Measurements from ENCODE around the gene MAN2A2.

The MAN2A2 gene

GRCh38 chr15:90917569-90917968 lies 14.5 kb downstream of the MAN2A2 start:
- H3K4me2 ChIP-seq (ENCODE audit: low read length, poor library complexity, severe bottlenecking), result no peak overlapping the region
- peaks cover 17% of the 10 kb centered on the region for H3K4me1 ChIP-seq (ENCODE audit: control insufficient read depth, insufficient read depth, low read depth, low read length)
- no peak for DNase-seq
- no peak overlapping the region for H2AK5ac ChIP-seq (ENCODE audit: low read length, severe bottlenecking)
- no peak overlapping the region for H2BK5ac ChIP-seq (ENCODE audit: low read depth, low read length, poor library complexity, severe bottlenecking)
- H3K18ac ChIP-seq (ENCODE audit: low read depth in 1 of 2, low read length in 2 of 2), result no peak overlapping the region
- no peak overlapping the region for H3K4ac ChIP-seq (ENCODE audit: low read depth in 1 of 2, low read length in 2 of 2)
- H3K4me3 ChIP-seq (ENCODE audit: insufficient read depth in 1 of 2, low read depth in 1 of 2, low read length in 2 of 2), result no peak overlapping the region
- H3K27ac ChIP-seq (ENCODE audit: low read length, poor library complexity, severe bottlenecking), result no peak overlapping the region
- H2BK12ac ChIP-seq (ENCODE audit: low read length in 2 of 2), result peak overlapping the region in 1 of 2 experiments; percentile 9
- H2BK15ac ChIP-seq (ENCODE audit: low read depth, poor library complexity, severe bottlenecking), result no peak overlapping the region
- H3K36me3 ChIP-seq (ENCODE audit: control insufficient read depth in 1 of 2, insufficient read depth in 2 of 2, low read depth in 1 of 2, low read length in 2 of 2), result peaks cover 56 to 86% of the 10 kb centered on the region in 2 experiments
- H3K9ac ChIP-seq (ENCODE audit: low read length), result no peak overlapping the region
- H3K9me3 ChIP-seq (ENCODE audit: control insufficient read depth, low read length), result no peaks in the 10 kb centered on the region
- H3K14ac ChIP-seq (ENCODE audit: low read length in 2 of 2), result no peak overlapping the region
- no peak overlapping the region for H2BK120ac ChIP-seq (ENCODE audit: low read depth, low read length)
- no peak overlapping the region for H2AFZ ChIP-seq (ENCODE audit: low read depth, low read length)
- no peak overlapping the region for H3K23ac ChIP-seq (ENCODE audit: low read length in 2 of 2)
- no peaks in the 10 kb centered on the region for H3K27me3 ChIP-seq (ENCODE audit: control insufficient read depth in 1 of 2, insufficient read depth in 1 of 2, low read length in 2 of 2)
- WGBS, result 98% methylated on average over 12 of the region's 12 CpGs
- H4K91ac ChIP-seq (ENCODE audit: low read length), result no peak overlapping the region
- no peak overlapping the region for H4K8ac ChIP-seq (ENCODE audit: low read length)
- H3K79me1 ChIP-seq (replicated peaks; ENCODE audit: low read length, poor library complexity, severe bottlenecking), result no peaks in the 10 kb centered on the region

- H3K4me2 ChIP-seq (ENCODE audit: low read length, poor library complexity, severe bottlenecking), result no peak overlapping the region
- H3K9me3 ChIP-seq (ENCODE audit: control insufficient read depth, low read length), result no peaks in the 10 kb centered on the region
- no peak overlapping the region for H2BK15ac ChIP-seq (ENCODE audit: low read depth, poor library complexity, severe bottlenecking)
- no peaks in the 10 kb centered on the region for H3K27me3 ChIP-seq (ENCODE audit: control insufficient read depth in 1 of 2, insufficient read depth in 1 of 2, low read length in 2 of 2)
- no peak overlapping the region for H2AFZ ChIP-seq (ENCODE audit: low read depth, low read length)
- WGBS, result 93% methylated on average over 23 of the region's 23 CpGs
- no peak overlapping the region for H2BK120ac ChIP-seq (ENCODE audit: low read depth, low read length)
- peaks cover 50 to 80% of the 10 kb centered on the region in 2 experiments for H3K36me3 ChIP-seq (ENCODE audit: control insufficient read depth in 1 of 2, insufficient read depth in 2 of 2, low read depth in 1 of 2, low read length in 2 of 2)
- H3K4ac ChIP-seq (ENCODE audit: low read depth in 1 of 2, low read length in 2 of 2), result no peak overlapping the region
- no peak overlapping the region for H3K9ac ChIP-seq (ENCODE audit: low read length)
- no peaks in the 10 kb centered on the region for H3K79me1 ChIP-seq (replicated peaks; ENCODE audit: low read length, poor library complexity, severe bottlenecking)
- H3K18ac ChIP-seq (ENCODE audit: low read depth in 1 of 2, low read length in 2 of 2), result no peak overlapping the region
- peaks cover 17% of the 10 kb centered on the region for H3K4me1 ChIP-seq (ENCODE audit: control insufficient read depth, insufficient read depth, low read depth, low read length)
- no peak overlapping the region for H3K14ac ChIP-seq (ENCODE audit: low read length in 2 of 2)
- no peak overlapping the region for H3K23ac ChIP-seq (ENCODE audit: low read length in 2 of 2)
- no peak overlapping the region for H3K4me3 ChIP-seq (ENCODE audit: insufficient read depth in 1 of 2, low read depth in 1 of 2, low read length in 2 of 2)
- H3K27ac ChIP-seq (ENCODE audit: low read length, poor library complexity, severe bottlenecking), result no peak overlapping the region
- no peak overlapping the region for H2BK5ac ChIP-seq (ENCODE audit: low read depth, low read length, poor library complexity, severe bottlenecking)
- H4K91ac ChIP-seq (ENCODE audit: low read length), result peak overlapping the region; percentile 25
- DNase-seq, result no peak
- no peak overlapping the region for H2AK5ac ChIP-seq (ENCODE audit: low read length, severe bottlenecking)
- H4K8ac ChIP-seq (ENCODE audit: low read length), result peak overlapping the region; percentile 4
- no peak overlapping the region for H2BK12ac ChIP-seq (ENCODE audit: low read length in 2 of 2)
Measured at GRCh38 chr15:90918034-90918788, 15.1 kb downstream of the MAN2A2 start.

GRCh38 chr15:90918835-90919234 lies 15.7 kb downstream of the MAN2A2 start:
- H3K4me1 ChIP-seq (ENCODE audit: control insufficient read depth, insufficient read depth, low read depth, low read length), result peaks cover 17% of the 10 kb centered on the region
- no peak overlapping the region for H2AK5ac ChIP-seq (ENCODE audit: low read length, severe bottlenecking)
- H3K36me3 ChIP-seq (ENCODE audit: control insufficient read depth in 1 of 2, insufficient read depth in 2 of 2, low read depth in 1 of 2, low read length in 2 of 2), result peaks cover 44 to 73% of the 10 kb centered on the region in 2 experiments
- H3K4me3 ChIP-seq (ENCODE audit: insufficient read depth in 1 of 2, low read depth in 1 of 2, low read length in 2 of 2), result no peak overlapping the region
- H3K23ac ChIP-seq (ENCODE audit: low read length in 2 of 2), result no peak overlapping the region
- no peak overlapping the region for H2BK120ac ChIP-seq (ENCODE audit: low read depth, low read length)
- H4K91ac ChIP-seq (ENCODE audit: low read length), result no peak overlapping the region
- H2AFZ ChIP-seq (ENCODE audit: low read depth, low read length), result no peak overlapping the region
- H2BK12ac ChIP-seq (ENCODE audit: low read length in 2 of 2), result no peak overlapping the region
- no peaks in the 10 kb centered on the region for H3K27me3 ChIP-seq (ENCODE audit: control insufficient read depth in 1 of 2, insufficient read depth in 1 of 2, low read length in 2 of 2)
- H3K27ac ChIP-seq (ENCODE audit: low read length, poor library complexity, severe bottlenecking), result no peak overlapping the region
- H4K8ac ChIP-seq (ENCODE audit: low read length), result no peak overlapping the region
- no peak overlapping the region for H3K9ac ChIP-seq (ENCODE audit: low read length)
- H3K9me3 ChIP-seq (ENCODE audit: control insufficient read depth, low read length), result no peaks in the 10 kb centered on the region
- WGBS, result 94% methylated on average over 6 of the region's 6 CpGs
- H3K4me2 ChIP-seq (ENCODE audit: low read length, poor library complexity, severe bottlenecking), result no peak overlapping the region
- no peak overlapping the region for H2BK15ac ChIP-seq (ENCODE audit: low read depth, poor library complexity, severe bottlenecking)
- no peak for DNase-seq
- no peak overlapping the region for H2BK5ac ChIP-seq (ENCODE audit: low read depth, low read length, poor library complexity, severe bottlenecking)
- H3K4ac ChIP-seq (ENCODE audit: low read depth in 1 of 2, low read length in 2 of 2), result no peak overlapping the region
- no peak overlapping the region for H3K14ac ChIP-seq (ENCODE audit: low read length in 2 of 2)
- no peaks in the 10 kb centered on the region for H3K79me1 ChIP-seq (replicated peaks; ENCODE audit: low read length, poor library complexity, severe bottlenecking)
- no peak overlapping the region for H3K18ac ChIP-seq (ENCODE audit: low read depth in 1 of 2, low read length in 2 of 2)

- no peaks in the 10 kb centered on the region for H3K79me1 ChIP-seq (replicated peaks; ENCODE audit: low read length, poor library complexity, severe bottlenecking)
- no peaks in the 10 kb centered on the region for H3K9me3 ChIP-seq (ENCODE audit: control insufficient read depth, low read length)
- no peak overlapping the region for H3K4me3 ChIP-seq (ENCODE audit: insufficient read depth in 1 of 2, low read depth in 1 of 2, low read length in 2 of 2)
- no peak overlapping the region for H3K4me2 ChIP-seq (ENCODE audit: low read length, poor library complexity, severe bottlenecking)
- H3K9ac ChIP-seq (ENCODE audit: low read length), result no peak overlapping the region
- H3K18ac ChIP-seq (ENCODE audit: low read depth in 1 of 2, low read length in 2 of 2), result no peak overlapping the region
- WGBS, result 97% methylated on average over 1 of the region's 4 CpGs
- H2BK15ac ChIP-seq (ENCODE audit: low read depth, poor library complexity, severe bottlenecking), result no peak overlapping the region
- no peak overlapping the region for H4K8ac ChIP-seq (ENCODE audit: low read length)
- no peaks in the 10 kb centered on the region for H3K27me3 ChIP-seq (ENCODE audit: control insufficient read depth in 1 of 2, insufficient read depth in 1 of 2, low read length in 2 of 2)
- no peak overlapping the region for H4K91ac ChIP-seq (ENCODE audit: low read length)
- H3K4me1 ChIP-seq (ENCODE audit: control insufficient read depth, insufficient read depth, low read depth, low read length), result no peaks in the 10 kb centered on the region
- H3K36me3 ChIP-seq (ENCODE audit: control insufficient read depth in 1 of 2, insufficient read depth in 2 of 2, low read depth in 1 of 2, low read length in 2 of 2), result peaks cover 34 to 44% of the 10 kb centered on the region in 2 experiments
- H2BK5ac ChIP-seq (ENCODE audit: low read depth, low read length, poor library complexity, severe bottlenecking), result no peak overlapping the region
- no peak overlapping the region for H2BK120ac ChIP-seq (ENCODE audit: low read depth, low read length)
- H2BK12ac ChIP-seq (ENCODE audit: low read length in 2 of 2), result no peak overlapping the region
- no peak overlapping the region for H2AK5ac ChIP-seq (ENCODE audit: low read length, severe bottlenecking)
- DNase-seq, result no peak
- H3K23ac ChIP-seq (ENCODE audit: low read length in 2 of 2), result no peak overlapping the region
- no peak overlapping the region for H3K27ac ChIP-seq (ENCODE audit: low read length, poor library complexity, severe bottlenecking)
- H2AFZ ChIP-seq (ENCODE audit: low read depth, low read length), result no peak overlapping the region
- H3K4ac ChIP-seq (ENCODE audit: low read depth in 1 of 2, low read length in 2 of 2), result no peak overlapping the region
- H3K14ac ChIP-seq (ENCODE audit: low read length in 2 of 2), result no peak overlapping the region
Measured at GRCh38 chr15:90921887-90922286, 18.8 kb downstream of the MAN2A2 start.

All from mesenchymal stem cell (in vitro differentiated cells and primary cell).